GM10847 (cell line): ENCODE data around the gene SLC25A18.

ENCODE experiments used
- POLR2A ChIP-seq: IDR thresholded peaks from 2 replicates; pipeline ENCODE4 v1.6.1; 2011; ENCODE audit not compliant: insufficient read length; ENCODE audit errors: extremely low read depth

The SLC25A18 gene

DNA sequence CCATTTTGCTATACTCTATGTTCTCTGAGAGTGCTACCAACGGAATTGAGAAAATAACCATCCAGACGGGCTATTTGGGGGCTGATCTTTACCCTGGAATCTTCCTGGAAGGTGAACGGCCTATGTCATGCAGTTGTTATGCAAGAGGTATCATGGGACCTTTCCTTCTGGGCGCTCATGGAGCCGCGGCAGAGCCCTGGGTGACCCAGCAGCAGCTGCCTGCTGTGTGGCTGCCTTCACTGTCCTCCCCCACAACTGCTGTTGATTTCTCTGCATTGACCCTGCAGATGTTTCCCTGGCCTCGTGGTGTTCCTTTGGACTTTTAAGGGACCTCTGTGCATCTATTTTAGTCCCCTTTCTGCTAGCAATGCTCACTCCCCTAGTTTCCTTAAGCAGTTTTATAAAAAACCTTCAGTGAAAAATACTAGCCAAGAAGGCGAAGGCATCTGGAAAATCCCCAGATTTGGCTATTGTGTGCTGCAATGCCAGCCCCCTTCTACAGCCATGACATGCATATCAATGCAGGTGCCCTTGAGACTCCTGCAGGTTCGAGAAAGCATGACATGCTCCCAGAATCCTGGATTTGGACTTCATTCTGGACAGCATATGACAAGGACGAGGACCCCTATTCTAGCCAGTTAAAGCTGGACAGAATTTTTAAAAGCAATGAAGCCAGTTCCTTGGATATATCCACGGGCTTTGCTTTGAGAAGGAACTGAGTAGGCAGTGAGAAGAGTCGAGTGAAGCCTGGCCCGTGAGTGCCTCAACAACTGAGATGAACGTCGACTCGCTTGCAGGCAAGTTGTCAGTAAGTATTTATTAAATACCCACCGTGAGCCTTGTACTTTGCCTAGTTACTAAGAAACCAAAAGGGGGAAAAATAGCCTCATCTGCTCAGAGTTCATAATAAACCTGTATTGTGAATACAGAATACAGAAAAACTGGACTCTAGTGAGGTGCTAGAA lies at the start of gene SLC25A18:
Gene SLC25A18, plus strand, starts transcription at position 593 of the 965 bp plus-strand sequence. CDS start 16,447 bp downstream, outside the sequence.
- no peak for TF ChIP-seq POLR2A

DNA sequence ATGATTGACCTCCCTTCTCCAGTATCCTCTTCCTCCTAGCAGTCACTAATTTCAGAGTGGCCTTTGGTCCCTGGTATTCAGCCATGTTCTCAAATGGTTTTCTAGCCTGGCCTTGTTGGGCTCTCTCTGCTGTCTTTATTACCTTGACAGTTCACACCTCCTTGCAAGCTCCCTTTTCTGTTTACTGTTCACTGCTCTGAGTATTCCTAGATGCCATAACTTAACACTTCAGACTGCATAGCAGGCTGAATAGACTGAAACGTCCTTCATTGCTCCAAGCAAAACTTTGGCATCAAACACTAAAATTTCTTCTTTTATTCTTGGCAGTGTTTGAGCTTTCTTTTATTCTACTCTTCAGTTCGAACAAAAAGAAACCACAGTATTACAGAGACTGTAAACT lies 49.7 kb upstream of the SLC25A18 start:
- TF ChIP-seq POLR2A = no peak

GRCh38 chr22:17514084-17514483 lies 49.2 kb upstream of the SLC25A18 start:
- no peak for TF ChIP-seq POLR2A

DNA sequence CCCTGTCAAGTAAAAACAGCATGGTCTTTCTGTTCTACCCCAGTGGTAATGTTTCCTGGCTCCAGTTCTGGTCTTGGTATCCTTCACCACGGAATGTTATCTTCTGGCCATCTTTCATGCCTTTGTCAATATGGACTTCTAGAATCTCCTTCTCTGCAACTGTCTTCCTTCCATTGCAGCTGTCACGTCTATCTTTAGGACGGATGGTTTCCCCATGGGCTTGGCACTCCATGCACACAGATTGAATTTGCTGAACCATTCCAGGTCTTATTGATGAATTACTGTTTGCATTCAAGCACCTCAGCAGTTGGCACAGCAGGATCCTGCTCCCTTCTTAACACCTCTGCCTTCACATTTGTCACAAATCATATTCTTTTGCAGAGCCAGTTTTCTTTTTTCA lies 44.9 kb upstream of the SLC25A18 start:
- no peak for TF ChIP-seq POLR2A

DNA sequence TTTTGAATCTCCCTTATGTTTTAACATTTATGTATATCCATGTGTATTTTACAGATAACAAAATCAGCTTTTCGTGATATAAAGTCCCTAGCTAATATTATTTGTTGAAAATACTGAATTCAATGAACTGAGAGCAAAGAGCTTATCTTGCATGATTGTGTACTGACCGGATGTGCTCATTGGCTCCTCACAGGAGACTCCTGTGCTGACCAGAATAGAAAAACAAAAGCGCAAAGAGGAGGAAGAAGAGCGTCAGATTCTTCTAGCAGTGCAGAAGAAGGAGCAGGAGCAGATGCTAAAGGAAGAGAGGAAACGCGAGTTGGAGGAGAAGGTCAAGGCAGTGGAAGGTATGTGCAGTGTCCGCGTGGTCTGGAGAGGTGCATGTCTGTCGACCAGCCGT lies 39.4 kb upstream of the SLC25A18 start:
- no peak for TF ChIP-seq POLR2A

DNA sequence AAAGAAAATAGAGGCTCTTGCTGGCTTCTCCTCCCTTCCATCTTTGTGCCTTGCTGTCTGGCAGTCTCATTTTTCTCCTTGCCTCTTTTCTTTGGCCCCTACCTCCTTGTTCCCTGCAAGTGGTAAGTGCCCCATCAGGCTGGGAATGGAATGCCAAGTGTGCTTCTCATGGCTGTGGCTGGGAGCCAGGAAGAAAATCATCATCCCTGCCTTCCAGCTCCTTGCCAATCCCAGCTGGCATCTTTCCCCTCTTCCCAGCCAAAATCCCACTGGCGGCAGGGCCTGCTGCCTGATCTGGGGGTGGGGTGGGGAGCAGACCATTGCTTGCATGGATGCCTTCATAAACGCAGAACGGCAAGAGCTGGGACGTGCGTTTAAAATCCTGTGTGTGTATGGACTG lies 27.0 kb upstream of the SLC25A18 start:
- TF ChIP-seq POLR2A = no peak

- no peak for TF ChIP-seq POLR2A
Observed at GRCh38 chr22:17537155-17537554, 26.1 kb upstream of the SLC25A18 start.

DNA sequence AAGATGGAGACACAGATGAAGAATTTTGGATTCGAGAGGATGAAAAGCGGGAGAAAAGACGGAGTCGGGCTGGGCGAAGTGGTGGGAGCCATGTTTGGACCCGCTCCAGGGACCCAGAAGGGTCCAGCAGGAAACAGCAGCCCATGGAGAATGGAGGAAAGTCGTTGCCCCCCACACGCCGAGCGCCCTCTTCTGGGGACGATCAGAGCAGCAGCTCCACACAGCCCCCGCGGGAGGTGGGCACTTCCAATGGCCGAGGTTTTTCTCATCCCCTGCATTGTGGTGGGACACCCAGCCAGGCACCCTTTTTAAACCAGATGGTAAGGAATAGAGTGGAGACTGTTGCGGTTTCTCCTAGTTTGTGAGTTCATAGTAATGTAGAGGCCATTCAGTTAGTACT lies 22.8 kb upstream of the SLC25A18 start:
- no peak for TF ChIP-seq POLR2A

GRCh38 chr22:17541476-17541875 lies 21.8 kb upstream of the SLC25A18 start:
- no peak for TF ChIP-seq POLR2A

DNA sequence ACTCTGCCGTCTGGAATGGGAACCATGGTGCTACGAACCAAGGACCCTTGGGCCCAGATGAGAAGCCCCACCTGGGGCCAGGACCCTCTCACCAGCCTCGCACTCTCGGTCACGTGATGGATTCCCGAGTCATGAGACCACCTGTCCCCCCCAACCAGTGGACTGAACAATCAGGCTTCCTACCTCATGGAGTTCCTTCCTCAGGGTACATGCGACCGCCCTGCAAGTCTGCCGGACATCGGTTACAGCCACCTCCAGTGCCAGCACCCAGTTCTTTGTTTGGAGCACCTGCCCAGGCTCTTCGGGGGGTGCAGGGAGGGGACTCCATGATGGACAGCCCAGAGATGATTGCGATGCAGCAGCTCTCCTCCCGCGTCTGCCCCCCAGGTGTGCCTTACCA lies 20.8 kb upstream of the SLC25A18 start:
- TF ChIP-seq POLR2A = no peak

DNA sequence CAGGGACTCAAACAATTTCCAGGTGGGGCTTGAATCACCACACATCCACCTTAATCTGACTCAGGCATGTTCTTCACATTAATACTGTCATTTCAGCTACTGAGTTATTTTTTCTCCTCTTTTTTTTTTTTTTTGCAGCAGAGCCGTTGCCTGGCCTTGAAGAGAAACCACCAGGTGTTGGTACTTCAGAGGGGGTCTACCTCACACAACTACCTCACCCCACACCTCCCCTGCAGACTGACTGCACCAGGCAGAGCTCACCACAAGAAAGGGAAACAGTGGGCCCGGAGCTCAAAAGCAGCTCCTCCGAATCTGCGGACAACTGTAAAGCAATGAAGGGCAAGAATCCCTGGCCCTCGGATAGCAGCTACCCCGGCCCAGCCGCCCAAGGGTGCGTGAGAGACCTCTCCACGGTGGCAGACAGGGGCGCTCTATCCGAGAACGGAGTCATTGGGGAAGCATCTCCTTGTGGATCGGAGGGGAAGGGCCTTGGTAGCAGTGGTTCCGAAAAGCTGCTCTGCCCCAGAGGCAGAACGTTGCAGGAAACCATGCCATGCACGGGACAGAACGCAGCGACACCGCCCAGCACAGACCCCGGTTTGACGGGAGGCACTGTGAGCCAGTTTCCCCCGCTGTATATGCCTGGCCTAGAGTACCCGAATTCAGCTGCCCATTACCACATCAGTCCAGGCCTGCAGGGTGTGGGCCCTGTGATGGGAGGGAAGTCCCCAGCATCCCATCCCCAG lies 15.1 kb upstream of the SLC25A18 start:
- no peak for TF ChIP-seq POLR2A

GRCh38 chr22:17548756-17549035 lies 14.6 kb upstream of the SLC25A18 start:
- TF ChIP-seq POLR2A = no peak

- TF ChIP-seq POLR2A = no peak
Observed at GRCh38 chr22:17549183-17549582, 14.1 kb upstream of the SLC25A18 start.

DNA sequence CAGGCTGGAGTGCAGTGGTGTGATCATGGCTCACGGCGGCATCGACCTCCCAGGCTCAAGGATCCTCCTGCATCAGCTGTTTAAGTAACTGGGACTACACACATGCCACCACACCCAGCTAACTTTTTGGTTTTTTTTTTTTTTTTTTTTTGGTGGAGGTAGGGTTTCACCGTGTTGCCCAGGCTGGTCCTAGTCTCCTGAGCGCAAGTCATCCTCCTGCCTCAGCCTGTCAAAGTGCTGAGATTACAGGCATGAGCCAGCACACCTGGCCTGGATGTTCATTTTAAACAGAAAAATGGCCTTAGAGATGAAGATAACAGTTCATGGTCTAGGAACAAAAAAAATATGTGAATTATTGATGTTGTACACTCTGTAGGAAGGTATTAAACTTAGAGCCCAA lies 13.6 kb upstream of the SLC25A18 start:
- TF ChIP-seq POLR2A = no peak

DNA sequence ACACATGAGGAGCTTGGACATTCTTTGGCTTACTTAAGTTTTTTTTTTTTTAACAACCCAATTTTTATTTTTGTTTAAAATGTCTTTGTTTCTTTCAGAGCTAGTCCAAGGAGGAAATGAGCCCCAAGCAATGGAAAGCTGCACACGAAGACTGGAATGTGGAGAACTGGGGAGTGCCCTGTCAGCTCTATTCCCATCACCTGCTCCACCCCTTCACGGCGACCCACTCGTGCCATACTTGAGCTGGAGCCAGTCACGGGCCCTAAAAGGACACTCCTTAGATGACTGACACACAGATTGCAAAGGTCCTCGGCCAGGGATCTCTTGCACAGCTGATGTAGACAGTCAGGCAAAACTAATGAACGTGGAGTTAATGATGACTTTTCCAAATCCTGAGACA lies 10.6 kb upstream of the SLC25A18 start:
- no peak for TF ChIP-seq POLR2A

GRCh38 chr22:17554814-17555213 lies 8.5 kb upstream of the SLC25A18 start:
- TF ChIP-seq POLR2A = no peak
